GM21576 (cell line): Measurements from ENCODE around the gene TBL1XR1.

Experiments
- ATAC-seq: cut with Tn5 transposase; IDR thresholded peaks from one replicate; pipeline ENCODE4 v1.9.1; 2021; ENCODE audit warnings: mild to moderate bottlenecking, moderate library complexity; ENCODE audit not compliant: unreplicated experiment

TBL1XR1 gene

GRCh38 chr3:177197041-177197726 lies at the start of gene TBL1XR1:
Gene TBL1XR1, minus strand, starts transcription at chr3:177197482. Its CDS starts 132,505 bp downstream, at chr3:177064977.
- peak; percentile 45 for ATAC-seq

GRCh38 chr3:177245250-177245649 lies 48.0 kb upstream of the TBL1XR1 start:
- ATAC-seq = no peak

GRCh38 chr3:177244606-177245005 lies 47.3 kb upstream of the TBL1XR1 start:
- no peak for ATAC-seq

- no peak for ATAC-seq
These were observed 41.5 kb upstream of the TBL1XR1 start for GRCh38 chr3:177238686-177239216.

- no peak for ATAC-seq
These were observed 39.9 kb upstream of the TBL1XR1 start for GRCh38 chr3:177237206-177237605.

GRCh38 chr3:177236704-177237103 lies 39.4 kb upstream of the TBL1XR1 start:
- ATAC-seq = no peak

- no peak for ATAC-seq
These were observed 36.8 kb upstream of the TBL1XR1 start for GRCh38 chr3:177234121-177234520.

- no peak for ATAC-seq
These were observed 34.0 kb upstream of the TBL1XR1 start for GRCh38 chr3:177231242-177231641.

GRCh38 chr3:177230641-177231040 lies 33.4 kb upstream of the TBL1XR1 start:
- no peak for ATAC-seq

- ATAC-seq = no peak
These were observed 32.5 kb upstream of the TBL1XR1 start for GRCh38 chr3:177229791-177230190.

- no peak for ATAC-seq
These were observed 31.4 kb upstream of the TBL1XR1 start for GRCh38 chr3:177228601-177229190.

- ATAC-seq = no peak
These were observed 27.1 kb upstream of the TBL1XR1 start for GRCh38 chr3:177224414-177224813.

GRCh38 chr3:177221744-177222143 lies 24.5 kb upstream of the TBL1XR1 start:
- ATAC-seq = no peak

GRCh38 chr3:177220136-177220974 lies 23.1 kb upstream of the TBL1XR1 start:
- no peak for ATAC-seq

- ATAC-seq = no peak
These were observed 16.7 kb upstream of the TBL1XR1 start for GRCh38 chr3:177213801-177214535.

- no peak for ATAC-seq
These were observed 15.5 kb upstream of the TBL1XR1 start for GRCh38 chr3:177212756-177213155.

- ATAC-seq = no peak
These were observed 15.0 kb upstream of the TBL1XR1 start for GRCh38 chr3:177212278-177212610.

- ATAC-seq = no peak
These were observed 14.4 kb upstream of the TBL1XR1 start for GRCh38 chr3:177211503-177212277.

GRCh38 chr3:177210744-177211502 lies 13.6 kb upstream of the TBL1XR1 start:
- ATAC-seq = no peak
